ENCODE data around the gene MYCL. TPM values are rescaled to one million over a fixed set of nuclear protein-coding genes. Genes with fewer than 3 reads are reported as not detected.

Gene MYCL
- total and polyA plus RNA-seq, 10 of the 15 experiments (the other 5 are each of a cell fraction or from before 2014, with no cell fraction given), result 0.11 to 1.4 (median 0.40) TPM; not detected in 1

DNA sequence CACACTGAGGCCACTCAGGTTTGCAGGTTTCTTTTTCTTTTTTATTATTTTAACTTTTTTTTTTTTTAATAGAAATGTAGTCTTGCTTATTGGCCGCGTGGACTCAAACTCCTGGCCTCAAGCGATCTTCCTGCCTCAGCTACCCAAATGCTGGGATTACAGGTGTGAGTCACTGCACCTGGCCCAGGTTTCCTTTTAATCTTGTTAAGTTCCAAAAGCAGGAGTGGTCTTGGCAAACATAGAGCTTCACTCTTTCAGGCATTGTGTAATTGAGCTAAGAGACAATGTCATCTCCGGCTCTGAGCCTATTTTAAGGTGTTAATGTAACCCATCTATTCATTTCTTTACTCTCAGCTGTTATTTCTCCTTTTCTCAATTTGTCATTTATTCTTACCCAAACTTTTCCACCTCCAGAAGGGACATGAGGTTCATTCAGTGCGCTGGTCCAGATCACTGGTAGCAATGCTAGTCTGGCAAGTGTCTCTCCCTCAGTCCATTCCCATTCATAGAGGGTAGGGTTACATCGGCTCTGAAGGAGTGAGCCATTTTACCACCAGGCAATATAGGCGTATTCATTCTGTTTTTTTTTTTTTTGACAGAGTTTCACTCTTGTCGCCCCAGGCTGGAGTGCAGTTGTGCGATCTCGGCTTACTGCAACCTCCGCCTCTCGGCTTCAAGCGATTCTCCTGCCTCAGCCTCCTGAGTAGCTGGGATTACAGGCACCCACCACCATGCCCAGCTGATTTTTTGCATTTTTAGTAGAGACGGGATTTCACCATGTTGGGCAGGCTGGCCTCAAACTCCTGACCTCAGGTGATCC is 42.0 kb upstream of the MYCL start:
- no peak for FAIRE-seq
- POLR2A ChIA-PET, result interaction anchor here (0.7 kb wide), 1 partner anchor 17 kb away, joined by 4 read pairs; no protein-coding TSS in a partner anchor
- ATAC-seq, result no peak
- TF ChIP-seq POLR2AphosphoS2 (IDR thresholded peaks at IDR 0.05; ENCODE audit: low read depth, low read length) (no peak), YBX1 (IDR thresholded peaks at IDR 0.05) (no peak), MAX (IDR thresholded peaks at IDR 0.05; ENCODE audit: low read depth, low read length) (no peak), ESRRA (IDR thresholded peaks at IDR 0.05; ENCODE audit: low read length) (no peak), EGR1 (IDR thresholded peaks at IDR 0.05; ENCODE audit: borderline replicate concordance in 1 of 2, low read depth in 2 of 2, low read length in 2 of 2) (no peak), RUNX3 (IDR thresholded peaks at IDR 0.05; ENCODE audit: low read length) (0 out of 2 replicates have a peak, but pooled peaks have one; percentile 8), REST (IDR thresholded peaks at IDR 0.05; ENCODE audit: low read depth, low read length) (no peak), TCF7 (IDR thresholded peaks at IDR 0.05; ENCODE audit: borderline replicate concordance) (no peak), DPF2 (IDR thresholded peaks at IDR 0.05) (no peak), TARDBP (IDR thresholded peaks at IDR 0.05; ENCODE audit: borderline replicate concordance) (no peak), IRF5 (IDR thresholded peaks at IDR 0.05; ENCODE audit: borderline replicate concordance) (no peak)
- TF ChIP-seq, protein P1, sequence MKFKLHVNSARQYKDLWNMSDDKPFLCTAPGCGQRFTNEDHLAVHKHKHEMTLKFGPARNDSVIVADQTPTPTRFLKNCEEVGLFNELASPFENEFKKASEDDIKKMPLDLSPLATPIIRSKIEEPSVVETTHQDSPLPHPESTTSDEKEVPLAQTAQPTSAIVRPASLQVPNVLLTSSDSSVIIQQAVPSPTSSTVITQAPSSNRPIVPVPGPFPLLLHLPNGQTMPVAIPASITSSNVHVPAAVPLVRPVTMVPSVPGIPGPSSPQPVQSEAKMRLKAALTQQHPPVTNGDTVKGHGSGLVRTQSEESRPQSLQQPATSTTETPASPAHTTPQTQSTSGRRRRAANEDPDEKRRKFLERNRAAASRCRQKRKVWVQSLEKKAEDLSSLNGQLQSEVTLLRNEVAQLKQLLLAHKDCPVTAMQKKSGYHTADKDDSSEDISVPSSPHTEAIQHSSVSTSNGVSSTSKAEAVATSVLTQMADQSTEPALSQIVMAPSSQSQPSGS (IDR thresholded peaks at IDR 0.05; ENCODE audit: low read length), result 0 out of 2 replicates have a peak, but pooled peaks have one; percentile 29
- TF ChIP-seq, protein P2, sequence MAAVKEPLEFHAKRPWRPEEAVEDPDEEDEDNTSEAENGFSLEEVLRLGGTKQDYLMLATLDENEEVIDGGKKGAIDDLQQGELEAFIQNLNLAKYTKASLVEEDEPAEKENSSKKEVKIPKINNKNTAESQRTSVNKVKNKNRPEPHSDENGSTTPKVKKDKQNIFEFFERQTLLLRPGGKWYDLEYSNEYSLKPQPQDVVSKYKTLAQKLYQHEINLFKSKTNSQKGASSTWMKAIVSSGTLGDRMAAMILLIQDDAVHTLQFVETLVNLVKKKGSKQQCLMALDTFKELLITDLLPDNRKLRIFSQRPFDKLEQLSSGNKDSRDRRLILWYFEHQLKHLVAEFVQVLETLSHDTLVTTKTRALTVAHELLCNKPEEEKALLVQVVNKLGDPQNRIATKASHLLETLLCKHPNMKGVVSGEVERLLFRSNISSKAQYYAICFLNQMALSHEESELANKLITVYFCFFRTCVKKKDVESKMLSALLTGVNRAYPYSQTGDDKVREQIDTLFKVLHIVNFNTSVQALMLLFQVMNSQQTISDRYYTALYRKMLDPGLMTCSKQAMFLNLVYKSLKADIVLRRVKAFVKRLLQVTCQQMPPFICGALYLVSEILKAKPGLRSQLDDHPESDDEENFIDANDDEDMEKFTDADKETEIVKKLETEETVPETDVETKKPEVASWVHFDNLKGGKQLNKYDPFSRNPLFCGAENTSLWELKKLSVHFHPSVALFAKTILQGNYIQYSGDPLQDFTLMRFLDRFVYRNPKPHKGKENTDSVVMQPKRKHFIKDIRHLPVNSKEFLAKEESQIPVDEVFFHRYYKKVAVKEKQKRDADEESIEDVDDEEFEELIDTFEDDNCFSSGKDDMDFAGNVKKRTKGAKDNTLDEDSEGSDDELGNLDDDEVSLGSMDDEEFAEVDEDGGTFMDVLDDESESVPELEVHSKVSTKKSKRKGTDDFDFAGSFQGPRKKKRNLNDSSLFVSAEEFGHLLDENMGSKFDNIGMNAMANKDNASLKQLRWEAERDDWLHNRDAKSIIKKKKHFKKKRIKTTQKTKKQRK (IDR thresholded peaks at IDR 0.05; ENCODE audit: low read depth, low read length), result no peak

More for the DNA sequence above, 42.0 kb upstream of the MYCL start:
- WGBS (ENCODE audit: insufficient coverage, insufficient replicate concordance, low lambda C conversion rate, missing lambda C conversion rate), result 72% methylated on average over 14 of the region's 14 CpGs
- no peaks in the 10 kb centered on the region for H3K9me3 ChIP-seq (replicated peaks; ENCODE audit: control insufficient read depth, insufficient read depth, low read length)
- no peak overlapping the region for H3K4me2 ChIP-seq (ENCODE audit: control insufficient read depth, insufficient read depth)
- no peaks in the 10 kb centered on the region for H3K27me3 ChIP-seq (replicated peaks in 1 of 2; ENCODE audit: control insufficient read depth in 2 of 2, insufficient read depth in 2 of 2, low read length in 1 of 2)
- intact Hi-C loops (cut with micrococcal nuclease; ENCODE audit: unreplicated experiment) (no loop called here), in situ Hi-C loops (cut with MboI) (no loop called here)
- H3K36me3 ChIP-seq (ENCODE audit: control insufficient read depth in 2 of 2, insufficient read depth in 2 of 2, low read length in 1 of 2), result no peaks in the 10 kb centered on the region
- ChIA-PET RAD21 (ENCODE audit: unreplicated experiment) (interaction anchor here (1.0 kb wide), 1 partner anchor 89 kb away, joined by 4 read pairs; no protein-coding TSS in a partner anchor), CTCF (interaction anchor here (1.5 kb wide), 2 partner anchors 13 to 24 kb away, joined by 5 to 6 read pairs; no protein-coding TSS in a partner anchor), SMC1A (ENCODE audit: uncharacterized antibody, unreplicated experiment) (interaction anchor here (0.9 to 1.7 kb wide), 2 partner anchors 15 kb away, joined by 3 to 4 read pairs; no protein-coding TSS in a partner anchor)
- peaks cover 15% of the 10 kb centered on the region for H3K4me1 ChIP-seq (ENCODE audit: control insufficient read depth, insufficient read depth, low read length)
- BruUV-seq (replicated peaks), result no TSS peak
- no peaks in the 10 kb centered on the region for H3K79me2 ChIP-seq (ENCODE audit: control insufficient read depth, insufficient read depth, low read length)
- no peaks in the 10 kb centered on the region for H4K20me1 ChIP-seq (ENCODE audit: control insufficient read depth, insufficient read depth)
- H3K27ac ChIP-seq (ENCODE audit: control insufficient read depth, insufficient read depth), result no peak overlapping the region
- H3K9ac ChIP-seq (ENCODE audit: control insufficient read depth, insufficient read depth, low read length), result no peak overlapping the region
- H3K4me3 ChIP-seq, result no peak overlapping the region
- no peak overlapping the region for H2AFZ ChIP-seq (ENCODE audit: control insufficient read depth, low read depth, low read length)
- DNase-seq (ENCODE audit: low read depth, low spot score), result no peak

Data from GM12878 (cell line).